Non-pigmented ciliary epithelial cell (primary cell): Measurements from ENCODE around the gene TBX2.

ENCODE experiments used
- DNase-seq: peaks from one replicate; pipeline ENCODE4 v3.0.0-alpha.2; 2010; ENCODE audit warnings: low read depth

The TBX2 gene

GRCh38 chr17:61402073-61402541 is 2.5 kb downstream of the TBX2 start:
- DNase-seq: no peak

GRCh38 chr17:61402978-61403800 is 3.5 kb downstream of the TBX2 start:
- no peak for DNase-seq

- no peak for DNase-seq
Observed at GRCh38 chr17:61403801-61404662, 4.4 kb downstream of the TBX2 start.

GRCh38 chr17:61404663-61404912 is 4.9 kb downstream of the TBX2 start:
- no peak for DNase-seq

GRCh38 chr17:61404913-61405685 is 5.5 kb downstream of the TBX2 start:
- DNase-seq: no peak

- no peak for DNase-seq
Observed at GRCh38 chr17:61405686-61406536, 6.3 kb downstream of the TBX2 start.

GRCh38 chr17:61406537-61406845 is 6.8 kb downstream of the TBX2 start:
- DNase-seq: no peak

- DNase-seq: no peak
Observed at GRCh38 chr17:61406971-61407911, 7.6 kb downstream of the TBX2 start.

GRCh38 chr17:61408151-61409041 is 8.8 kb downstream of the TBX2 start:
- no peak for DNase-seq

- no peak for DNase-seq
Observed at GRCh38 chr17:61409301-61410112, 9.9 kb downstream of the TBX2 start.

GRCh38 chr17:61410141-61411010 is 10.7 kb downstream of the TBX2 start:
- no peak for DNase-seq

GRCh38 chr17:61411011-61411260 is 11.3 kb downstream of the TBX2 start:
- no peak for DNase-seq

GRCh38 chr17:61411261-61412142 is 11.9 kb downstream of the TBX2 start:
- DNase-seq: no peak

GRCh38 chr17:61412143-61412859 is 12.7 kb downstream of the TBX2 start:
- no peak for DNase-seq

- no peak for DNase-seq
Observed at GRCh38 chr17:61412860-61413660, 13.4 kb downstream of the TBX2 start.
